Stomach (tissue), 4 donors: ENCODE data around the gene ECI1.

Experiments
- CTCF ChIP-seq, 7 experiments: fragments of 450-650 bp in 4 of 7; fragments of 200-600 bp in 3 of 7; sonication (generic) in 3 of 7; IDR thresholded peaks; one replicate each; pipeline ENCODE4 v1.5.1; 2016 to 2019; ENCODE audit warnings: antibody characterized with exemption in 7 of 7, control low read depth in 2 of 7, mild to moderate bottlenecking in 1 of 7
- EP300 ChIP-seq: sonication (generic); formaldehyde crosslinking; IDR thresholded peaks from one replicate; pipeline ENCODE4 v1.6.1; 2017; ENCODE audit warnings: antibody characterized with exemption
- POLR2A ChIP-seq, 4 donors: fragments of 450-650 bp; IDR thresholded peaks; one replicate each; pipeline ENCODE4 v1.6.1; 2016; ENCODE audit warnings: antibody characterized with exemption in 4 of 4, control low read depth in 2 of 4, mild to moderate bottlenecking in 1 of 4, moderate library complexity in 1 of 4
- POLR2AphosphoS5 ChIP-seq, 3 donors: sonication (generic); formaldehyde crosslinking; IDR thresholded peaks; one replicate each; pipeline ENCODE4 v1.6.1; 2016; ENCODE audit warnings: antibody characterized with exemption in 3 of 3

- no peak for TF ChIP-seq POLR2A (IDR thresholded peaks at IDR 0.05)
- no peak for TF ChIP-seq CTCF (IDR thresholded peaks at IDR 0.05)
- no peak for TF ChIP-seq POLR2AphosphoS5 (IDR thresholded peaks at IDR 0.05)
- TF ChIP-seq EP300 = no peak
Observed at GRCh38 chr16:2299121-2299914, 47.9 kb upstream of the ECI1 start.
